Hematopoietic multipotent progenitor cell treated with erythropoietin and hydrocortisone succinate and interleukin-3 and kit ligand, for 8 days (in vitro differentiated cells): Measurements from ENCODE around the gene GLE1.

ENCODE experiments used
- DNase-seq: peaks from one replicate; pipeline ENCODE4 v3.0.0-alpha.2; 2015

Gene GLE1, protein sequence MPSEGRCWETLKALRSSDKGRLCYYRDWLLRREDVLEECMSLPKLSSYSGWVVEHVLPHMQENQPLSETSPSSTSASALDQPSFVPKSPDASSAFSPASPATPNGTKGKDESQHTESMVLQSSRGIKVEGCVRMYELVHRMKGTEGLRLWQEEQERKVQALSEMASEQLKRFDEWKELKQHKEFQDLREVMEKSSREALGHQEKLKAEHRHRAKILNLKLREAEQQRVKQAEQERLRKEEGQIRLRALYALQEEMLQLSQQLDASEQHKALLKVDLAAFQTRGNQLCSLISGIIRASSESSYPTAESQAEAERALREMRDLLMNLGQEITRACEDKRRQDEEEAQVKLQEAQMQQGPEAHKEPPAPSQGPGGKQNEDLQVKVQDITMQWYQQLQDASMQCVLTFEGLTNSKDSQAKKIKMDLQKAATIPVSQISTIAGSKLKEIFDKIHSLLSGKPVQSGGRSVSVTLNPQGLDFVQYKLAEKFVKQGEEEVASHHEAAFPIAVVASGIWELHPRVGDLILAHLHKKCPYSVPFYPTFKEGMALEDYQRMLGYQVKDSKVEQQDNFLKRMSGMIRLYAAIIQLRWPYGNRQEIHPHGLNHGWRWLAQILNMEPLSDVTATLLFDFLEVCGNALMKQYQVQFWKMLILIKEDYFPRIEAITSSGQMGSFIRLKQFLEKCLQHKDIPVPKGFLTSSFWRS

DNA sequence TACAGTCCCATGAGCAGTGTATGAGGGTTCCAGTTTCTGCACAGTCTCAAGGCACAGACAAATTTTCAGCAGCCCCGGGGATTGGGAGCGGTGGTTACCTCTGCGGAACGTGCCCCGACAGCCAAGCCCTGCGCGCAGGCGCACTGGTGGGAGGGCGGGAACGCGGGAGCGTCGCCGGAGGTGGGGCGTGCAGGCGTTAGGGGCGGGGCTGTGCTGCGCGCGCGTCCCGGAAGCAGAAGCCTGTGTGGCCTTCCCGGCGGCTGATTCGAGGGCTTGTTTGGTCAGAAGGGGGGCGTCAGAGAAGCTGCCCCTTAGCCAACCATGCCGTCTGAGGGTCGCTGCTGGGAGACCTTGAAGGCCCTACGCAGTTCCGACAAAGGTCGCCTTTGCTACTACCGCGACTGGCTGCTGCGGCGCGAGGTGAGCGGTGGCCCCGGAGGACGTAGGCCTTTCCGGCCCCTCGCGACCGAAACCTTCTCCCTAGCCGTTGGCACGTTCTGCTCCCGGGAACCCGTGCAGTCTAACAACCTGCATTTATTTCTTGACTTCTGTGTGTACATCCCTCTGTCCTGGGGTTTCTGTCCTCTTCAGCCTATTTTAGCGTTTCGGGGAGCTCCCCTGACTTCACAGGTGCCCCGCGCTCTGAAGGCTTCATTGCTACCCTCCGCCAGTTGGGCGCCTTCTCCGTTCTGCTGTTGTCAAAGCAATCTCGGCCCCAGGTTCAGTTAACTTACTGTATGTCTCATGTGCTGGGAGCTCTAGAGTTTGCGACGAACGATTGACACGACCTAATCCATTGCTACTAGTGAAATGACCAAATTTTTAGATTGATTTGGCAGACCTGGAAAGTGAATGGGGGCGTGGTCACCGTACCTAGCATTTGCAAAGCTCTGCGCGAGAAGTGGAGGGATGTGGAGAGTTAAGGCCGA, at the start of gene GLE1:
Gene GLE1 (plus strand): TSS at position 235 of the 929 bp plus-strand sequence. CDS start 87 bp downstream, at position 322.
- peak; percentile 91 for DNase-seq

DNA sequence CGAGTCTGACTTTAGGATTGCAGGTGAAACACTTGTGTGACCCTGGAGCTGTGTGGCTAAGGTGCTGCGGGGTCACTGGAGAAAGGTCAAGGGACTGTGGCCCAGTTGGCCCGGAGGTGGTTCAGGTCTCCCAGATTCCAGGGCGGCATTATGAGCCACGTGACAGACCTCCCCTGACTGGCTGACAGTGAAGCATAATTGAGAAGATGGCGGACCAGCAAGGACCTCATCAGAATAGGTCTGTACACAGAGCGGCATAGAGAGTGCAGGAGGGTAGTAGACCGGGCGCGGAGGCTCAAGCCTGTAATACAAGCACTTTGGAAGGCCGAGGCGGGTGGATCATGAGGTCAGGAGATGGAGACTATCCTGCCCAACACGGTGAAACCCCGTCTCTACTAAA, 49.5 kb upstream of the GLE1 start:
- no peak for DNase-seq

- DNase-seq: peak; percentile 96
These were observed 48.5 kb upstream of the GLE1 start, which contains the start of gene ODF2 for GRCh38 chr9:128455849-128456612. Gene ODF2 (plus strand): TSS chr9:128456006. CDS start chr9:128456092, 86 bp downstream.

GRCh38 chr9:128456613-128457061, 47.9 kb upstream of the GLE1 start:
- DNase-seq: peak; percentile 80

GRCh38 chr9:128457207-128457606, 47.3 kb upstream of the GLE1 start:
- no peak for DNase-seq

GRCh38 chr9:128459011-128459410, 45.5 kb upstream of the GLE1 start:
- no peak for DNase-seq

- DNase-seq: peak; percentile 20
These were observed 35.4 kb upstream of the GLE1 start for GRCh38 chr9:128469070-128469469.

DNA sequence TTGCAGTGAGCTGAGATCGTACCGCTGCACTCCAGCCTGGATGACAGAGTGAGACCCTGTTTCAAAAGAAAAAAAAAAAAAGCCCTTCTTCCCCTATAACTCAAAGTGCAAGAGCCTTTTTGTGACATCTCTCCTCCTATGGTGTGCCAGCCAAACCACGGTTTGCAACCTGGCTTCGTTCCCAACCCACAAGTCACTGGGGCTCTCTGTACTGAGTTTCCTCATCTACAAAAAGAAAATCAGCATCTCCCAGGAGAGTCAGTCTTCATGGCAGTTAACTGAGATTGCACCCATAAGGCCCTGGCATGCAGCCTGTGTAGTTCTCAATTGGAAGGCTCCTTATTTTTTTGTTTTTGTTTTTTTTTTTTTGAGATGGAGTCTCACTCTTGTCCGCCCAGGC, 34.0 kb upstream of the GLE1 start:
- DNase-seq: peak; percentile 66

GRCh38 chr9:128473104-128473503, 31.4 kb upstream of the GLE1 start:
- no peak for DNase-seq

- DNase-seq: no peak
These were observed 28.7 kb upstream of the GLE1 start for GRCh38 chr9:128475867-128476266.

DNA sequence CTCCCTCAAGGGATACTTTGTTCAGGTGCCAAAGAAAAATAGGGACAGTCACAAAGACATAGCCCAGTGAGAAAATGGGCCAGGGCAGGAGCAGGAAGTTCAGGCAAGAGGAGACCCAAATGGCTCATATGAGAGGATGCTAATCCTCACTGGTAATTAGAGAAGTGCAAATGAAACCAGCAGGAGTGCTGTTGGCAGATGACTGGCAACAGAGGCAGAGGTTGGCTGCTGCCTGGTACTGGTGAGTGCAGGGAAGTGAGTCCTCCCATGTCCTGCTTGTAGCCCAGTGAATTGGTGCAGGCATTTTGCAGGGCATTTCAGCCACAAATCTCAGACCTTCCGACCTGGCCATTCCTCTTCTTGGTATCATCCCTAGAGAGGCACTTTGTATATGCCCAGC, 25.3 kb upstream of the GLE1 start:
- no peak for DNase-seq

DNA sequence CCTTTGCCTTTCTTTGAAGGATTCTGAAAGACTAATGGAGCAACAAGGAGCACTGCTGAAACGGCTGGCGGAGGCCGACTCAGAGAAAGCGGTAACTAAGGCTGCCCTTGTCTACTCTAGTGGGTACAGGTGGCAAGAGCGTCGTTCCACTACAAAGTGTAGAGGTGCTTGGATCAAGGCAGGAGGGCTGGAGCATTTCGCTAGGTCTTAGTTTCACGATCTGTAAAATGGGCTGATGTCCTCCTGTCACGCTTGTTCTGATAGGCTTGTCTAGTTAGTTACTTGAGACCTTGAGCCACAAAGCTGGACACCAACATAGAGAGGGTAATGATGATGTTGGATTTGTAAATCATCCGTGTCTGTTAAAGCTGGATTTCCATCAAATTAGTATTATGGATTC, 23.0 kb upstream of the GLE1 start:
- no peak for DNase-seq

DNA sequence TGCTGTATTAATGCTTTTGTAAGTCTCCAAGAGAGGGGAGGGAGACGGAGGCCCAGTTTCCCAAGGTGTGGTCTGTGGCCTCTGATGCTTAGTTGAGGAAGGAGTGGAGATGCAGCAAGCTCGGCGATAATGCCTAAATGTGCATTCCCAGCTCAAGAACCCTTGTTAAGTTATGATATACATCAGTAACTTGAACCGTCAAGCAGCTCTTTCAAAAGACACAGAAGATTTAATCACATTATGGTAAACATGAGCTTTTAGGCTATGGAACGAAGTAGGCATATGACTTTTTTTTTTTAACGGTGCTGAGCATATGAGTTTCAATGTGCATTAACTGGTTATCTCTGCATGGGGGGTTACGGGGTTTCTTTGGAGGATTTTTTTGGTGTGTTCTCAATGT, 22.3 kb upstream of the GLE1 start:
- no peak for DNase-seq

GRCh38 chr9:128484686-128485413, 19.7 kb upstream of the GLE1 start:
- DNase-seq: no peak

DNA sequence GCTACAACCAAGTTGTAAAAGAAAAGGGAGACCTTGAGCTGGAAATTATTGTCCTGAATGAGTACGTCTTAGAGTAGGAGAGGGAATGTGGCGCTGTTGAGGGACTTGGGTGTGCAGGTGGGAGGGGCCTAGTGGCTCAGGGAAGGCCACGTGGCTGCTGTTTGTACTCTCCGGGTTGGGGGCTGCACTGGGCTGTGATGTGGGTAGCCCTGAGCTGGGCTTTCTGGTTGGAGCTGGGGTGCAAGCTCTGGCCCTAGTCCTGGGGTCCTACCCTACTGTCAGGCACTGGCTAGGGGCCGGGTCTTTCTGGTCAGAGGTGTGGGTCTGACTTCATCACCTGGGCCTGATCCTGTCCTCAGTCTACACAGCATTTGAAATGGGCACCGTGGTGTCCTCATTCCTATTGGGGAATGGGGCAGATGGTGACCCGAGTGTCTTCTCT, 19.1 kb upstream of the GLE1 start:
- DNase-seq: no peak

- DNase-seq: no peak
These were observed 18.3 kb upstream of the GLE1 start for GRCh38 chr9:128486201-128486600.

GRCh38 chr9:128493424-128493823, 11.1 kb upstream of the GLE1 start:
- DNase-seq: no peak

DNA sequence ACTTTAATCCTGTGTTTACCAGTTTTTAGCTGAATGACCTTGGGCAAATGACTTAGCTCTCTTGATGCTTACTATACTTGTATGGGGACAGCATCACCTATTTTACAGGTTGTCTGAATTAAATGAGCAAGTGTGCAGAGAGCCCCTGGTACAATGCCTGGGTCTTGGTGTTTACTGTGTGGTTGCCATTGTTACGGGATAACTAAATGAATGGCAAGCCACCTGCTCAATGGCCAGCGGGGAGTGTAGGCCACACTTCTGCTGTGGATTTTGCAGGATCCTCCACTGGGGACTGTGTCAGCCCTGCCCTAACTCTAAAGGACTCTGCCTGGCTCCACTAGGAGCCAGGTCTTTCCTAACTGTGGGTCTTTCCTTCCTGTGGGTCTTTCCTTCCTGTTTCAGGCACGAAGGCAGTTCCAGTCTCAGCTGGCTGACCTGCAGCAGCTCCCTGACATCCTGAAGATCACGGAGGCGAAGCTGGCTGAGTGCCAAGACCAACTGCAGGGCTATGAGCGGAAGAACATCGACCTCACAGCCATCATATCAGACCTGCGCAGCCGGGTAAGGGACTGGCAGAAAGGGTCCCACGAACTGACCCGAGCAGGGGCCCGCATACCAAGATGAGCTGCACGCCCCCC, 10.3 kb upstream of the GLE1 start:
- peak; percentile 84 for DNase-seq

DNA sequence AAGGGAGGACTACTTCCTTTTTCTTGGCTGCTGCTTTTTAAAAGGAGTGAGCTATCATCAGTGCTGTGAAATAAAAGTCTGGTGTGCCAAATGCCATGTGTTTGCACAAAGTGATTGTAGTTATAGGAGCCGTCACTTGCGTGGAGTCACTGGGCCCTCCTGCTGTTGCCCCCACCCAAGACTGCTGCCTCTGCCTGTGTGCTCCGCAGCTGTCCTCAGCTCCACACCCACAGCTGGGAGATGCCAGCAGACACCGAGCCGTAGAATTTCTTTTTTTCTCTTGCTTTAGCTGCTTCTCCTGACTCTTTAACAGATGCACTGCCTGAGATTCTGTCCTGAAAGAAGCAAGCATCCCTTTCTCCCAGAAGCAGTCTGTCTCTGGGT, 9.8 kb upstream of the GLE1 start:
- no peak for DNase-seq

DNA sequence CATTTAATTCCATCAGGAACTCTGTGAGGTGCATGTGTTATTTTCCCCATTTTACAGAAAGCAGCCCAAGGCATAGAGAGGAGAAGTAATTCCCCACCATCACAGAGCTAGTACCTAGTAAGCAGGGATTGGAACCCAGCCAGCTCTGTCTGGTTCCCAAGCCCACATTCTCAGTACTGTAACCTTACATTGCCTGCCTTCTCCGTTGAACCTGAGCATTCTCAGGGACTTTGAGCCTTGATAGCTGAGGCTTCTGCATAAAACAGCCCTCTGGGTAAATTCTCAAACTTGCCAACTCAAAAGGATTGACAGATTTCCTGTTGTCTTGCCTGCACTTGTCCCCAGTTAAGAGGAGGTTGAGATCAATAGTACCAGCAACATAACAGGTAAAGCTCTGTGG, 9.2 kb upstream of the GLE1 start:
- no peak for DNase-seq
